SK-N-MC (cell line): ENCODE measurements around the gene CCL3.

ENCODE experiments used
- EZH2 ChIP-seq: fragments of 200-600 bp; sonication (generic); IDR thresholded peaks from one replicate; pipeline ENCODE4 v1.6.1; 2017; ENCODE audit warnings: antibody characterized with exemption
- POLR2AphosphoS5 ChIP-seq: IDR thresholded peaks from 2 replicates; pipeline ENCODE4 v1.6.1; 2012; ENCODE audit warnings: mild to moderate bottlenecking, low read depth, low read length, borderline replicate concordance

- no peak for TF ChIP-seq EZH2
- no peak for TF ChIP-seq POLR2AphosphoS5
Measured at GRCh38 chr17:36105781-36106492, 16.0 kb upstream of the CCL3 start.
